ENCODE data around the gene TNIK. TPM values are rescaled to one million over a fixed set of nuclear protein-coding genes. Genes with fewer than 3 reads are reported as not detected.

Gene TNIK
- total and polyA plus RNA-seq, 2 of the 4 experiments (the other 2 are of a cell fraction) = 3.4 to 6.3 TPM

GRCh38 chr3:171328419-171329082, 131.7 kb downstream of the TNIK start:
- dilution Hi-C loops (cut with HindIII; ENCODE audit: low sequenced_read_pairs, unreplicated experiment) = no loop called here
- no CpG with 5 or more reads among the region's 3 CpGs for WGBS, 2 experiments (ENCODE audit: extremely low coverage in 2 of 2, insufficient read length in 1 of 2)

More at GRCh38 chr3:171328419-171329082, 131.7 kb downstream of the TNIK start:
- no peak overlapping the region for H3K14ac ChIP-seq (replicated peaks; ENCODE audit: low read depth, low read length)
- H3K9ac ChIP-seq (ENCODE audit: low read depth, low read length) = no peak overlapping the region
- H3K36me3 ChIP-seq (ENCODE audit: control insufficient read depth, insufficient read depth, low read length) = no peaks in the 10 kb centered on the region
- H3K18ac ChIP-seq (ENCODE audit: low read depth, low read length) = no peak overlapping the region
- no peak overlapping the region for H2BK20ac ChIP-seq (ENCODE audit: low read depth, low read length)
- no peak overlapping the region for H3K23ac ChIP-seq (ENCODE audit: low read depth, low read length)
- H3K4ac ChIP-seq (ENCODE audit: low read depth, low read length) = no peak overlapping the region
- in situ Hi-C loops (cut with MboI; ENCODE audit: low sequenced_read_pairs) = no loop called here
- no TSS peak for BruUV-seq (replicated peaks)
- no peak overlapping the region for H4K91ac ChIP-seq (ENCODE audit: insufficient read depth, low read depth, low read length)
- no peak overlapping the region for H3K4me3 ChIP-seq (ENCODE audit: insufficient read depth, low read depth, low read length)
- H3K79me1 ChIP-seq (ENCODE audit: low read depth in 1 of 2, low read length in 2 of 2) = no peaks in the 10 kb centered on the region
- TF ChIP-seq RCOR1 (IDR thresholded peaks at IDR 0.05; ENCODE audit: insufficient replicate concordance, low read length) (no peak), CTCF (conservative IDR thresholded peaks at IDR 0.05; ENCODE audit: low read depth, low read length) (no peak), FOS (IDR thresholded peaks at IDR 0.05; ENCODE audit: low read depth, low read length) (no peak), CEBPB (IDR thresholded peaks at IDR 0.05; ENCODE audit: low read depth, low read length) (peak; percentile 94)
- no peak overlapping the region for H4K5ac ChIP-seq (ENCODE audit: low read depth, low read length)
- H2BK5ac ChIP-seq (ENCODE audit: low read depth, low read length, poor library complexity, severe bottlenecking) = no peak overlapping the region
- ATAC-seq (ENCODE audit: low read depth) (no peak), DNase-seq (no peak)
- H3K4me2 ChIP-seq (ENCODE audit: low read depth, low read length) = no peak overlapping the region
- H3K27ac ChIP-seq (ENCODE audit: insufficient read depth, low read length) = no peak overlapping the region
- H4K20me1 ChIP-seq (ENCODE audit: insufficient read depth, low read length) = no peaks in the 10 kb centered on the region; the same call in 1 of the 2 replicates
- no peak overlapping the region for H3K56ac ChIP-seq (ENCODE audit: extremely low read depth, insufficient read depth, low read length)
- ChIA-PET CTCF (interaction anchor here (0.8 kb wide), 1 partner anchor 12 kb away, joined by 10 read pairs; no protein-coding TSS in a partner anchor), POLR2A (ENCODE audit: unreplicated experiment) (no interaction called here)
- no peak overlapping the region for H2BK120ac ChIP-seq (ENCODE audit: low read depth, low read length)
- no peak overlapping the region for H4K8ac ChIP-seq (ENCODE audit: low read depth in 2 of 2, low read length in 2 of 2)
- no peak overlapping the region for H2AK5ac ChIP-seq (ENCODE audit: low read depth, low read length)
- H3K9me1 ChIP-seq (ENCODE audit: insufficient read depth, low read length) = no peaks in the 10 kb centered on the region
- H2BK15ac ChIP-seq (ENCODE audit: low read depth, low read length) = no peak overlapping the region; the same call in 2 of the 3 replicates
- no peak overlapping the region for H2AFZ ChIP-seq (replicated peaks; ENCODE audit: low read length, poor library complexity)
- H3K9me3 ChIP-seq (ENCODE audit: control insufficient read depth, insufficient read depth, low read length) = no peaks in the 10 kb centered on the region
- H3K27me3 ChIP-seq (ENCODE audit: control insufficient read depth, insufficient read depth, low read length) = peaks cover 2% of the 10 kb centered on the region; the same call in 1 of the 2 replicates
- no peaks in the 10 kb centered on the region for H3K4me1 ChIP-seq (ENCODE audit: control insufficient read depth, insufficient read depth, low read length)
- intact Hi-C loops (cut with micrococcal nuclease) = no loop called here
- H2AK9ac ChIP-seq (replicated peaks; ENCODE audit: low read depth, low read length, poor library complexity) = no peak overlapping the region

Measured in IMR-90 (cell line).